WTC11 (cell line): ENCODE results near the gene EEF1AKMT4. TPM values are rescaled to one million over a fixed set of nuclear protein-coding genes. Genes with fewer than 3 reads are reported as not detected.

Experiments used
- ATAC-seq: fragments of 200-7000 bp; cut with Tn5 transposase; 2 replicates; pipeline ENCODE4 v1.10.0; 2021; ENCODE audit warnings: mild to moderate bottlenecking, moderate library complexity
- CTCF ChIA-PET: fragments of 300-600 bp; sonication (Branson Sonifier 250); formaldehyde crosslinking; loops from one replicate; lab custom pipeline; 2021; ENCODE audit warnings: antibody characterized with exemption; lab: Charles Lee
- POLR2A ChIA-PET: fragments of 350-600 bp; sonication (Branson Sonifier 250); formaldehyde crosslinking; loops from one replicate; lab custom pipeline; 2021; ENCODE audit warnings: antibody characterized with exemption; lab: Charles Lee
- DNase-seq: peaks from one replicate; pipeline ENCODE4 v3.0.0; 2021; ENCODE audit warnings: low spot score
- H3K27ac Mint-ChIP-seq: 2 replicates; pipeline ENCODE4 v1.8.0; 2021; ENCODE audit warnings: mixed read lengths
- H3K27me3 Mint-ChIP-seq: 2 replicates; pipeline ENCODE4 v1.8.0; 2021; ENCODE audit warnings: low read depth, mild to moderate bottlenecking, moderate library complexity, mixed read lengths
- H3K36me3 Mint-ChIP-seq: 2 replicates; pipeline ENCODE4 v1.8.0; 2021; ENCODE audit warnings: mixed read lengths
- H3K4me1 Mint-ChIP-seq: 2 replicates; pipeline ENCODE4 v1.8.0; 2022; ENCODE audit warnings: mixed read lengths
- H3K4me3 Mint-ChIP-seq: 2 replicates; pipeline ENCODE4 v1.8.0; 2021; ENCODE audit warnings: mild to moderate bottlenecking, moderate library complexity, mixed read lengths
- H3K9me3 Mint-ChIP-seq: 2 replicates; pipeline ENCODE4 v1.8.0; 2021; ENCODE audit warnings: mixed read lengths
- ATF1 ChIP-seq: sonication (generic); formaldehyde crosslinking; IDR thresholded peaks from 2 replicates; pipeline ENCODE4 v1.8.1; 2023; ENCODE audit warnings: mild to moderate bottlenecking, moderate library complexity, missing genetic modification reagents
- ESRRA ChIP-seq: sonication (generic); formaldehyde crosslinking; IDR thresholded peaks from 2 replicates; pipeline ENCODE4 v1.8.1; 2022; ENCODE audit warnings: mild to moderate bottlenecking, missing genetic modification reagents, borderline replicate concordance
- FOXJ3 ChIP-seq: sonication (generic); formaldehyde crosslinking; IDR thresholded peaks from 2 replicates; pipeline ENCODE4 v1.9.0; 2021; ENCODE audit warnings: missing genetic modification reagents, mild to moderate bottlenecking, borderline replicate concordance
- FOXP1 ChIP-seq: sonication (generic); formaldehyde crosslinking; IDR thresholded peaks from 2 replicates; pipeline ENCODE4 v1.8.0; 2022; ENCODE audit warnings: missing genetic modification reagents, mild to moderate bottlenecking, moderate library complexity, borderline replicate concordance
- IRF2 ChIP-seq: sonication (generic); formaldehyde crosslinking; IDR thresholded peaks from 2 replicates; pipeline ENCODE4 v1.8.0; 2022; ENCODE audit warnings: low read depth, missing genetic modification reagents, borderline replicate concordance
- JUN ChIP-seq: sonication (generic); formaldehyde crosslinking; IDR thresholded peaks from 2 replicates; pipeline ENCODE4 v1.8.0; 2023; ENCODE audit warnings: mild to moderate bottlenecking, missing genetic modification reagents
- MXD4 ChIP-seq: fragments of 250-450 bp; sonication (Bioruptor Pico); IDR thresholded peaks from 2 replicates; pipeline ENCODE4 v1.8.0; 2021; ENCODE audit warnings: mild to moderate bottlenecking, moderate library complexity, borderline replicate concordance
- NR2C2 ChIP-seq: sonication (generic); formaldehyde crosslinking; IDR thresholded peaks from 2 replicates; pipeline ENCODE4 v1.8.0; 2022; ENCODE audit warnings: mild to moderate bottlenecking, missing genetic modification reagents
- TEAD1 ChIP-seq: sonication (generic); formaldehyde crosslinking; IDR thresholded peaks from 2 replicates; pipeline ENCODE4 v1.8.0; 2022; ENCODE audit warnings: mild to moderate bottlenecking, missing genetic modification reagents
- ZNF121 ChIP-seq: sonication (generic); formaldehyde crosslinking; IDR thresholded peaks from 2 replicates; pipeline ENCODE4 v1.8.0; 2023; ENCODE audit warnings: missing genetic modification reagents
- ZNF317 ChIP-seq: sonication (generic); formaldehyde crosslinking; IDR thresholded peaks from 2 replicates; pipeline ENCODE4 v1.8.1; 2023; ENCODE audit warnings: low read depth, mild to moderate bottlenecking, moderate library complexity, missing genetic modification reagents, borderline replicate concordance
- ZNF671 ChIP-seq: fragments of 250-450 bp; sonication (Bioruptor Pico); IDR thresholded peaks from 2 replicates; pipeline ENCODE4 v1.8.0; 2021; ENCODE audit warnings: mild to moderate bottlenecking
- total RNA-seq: library from RNA; stranded (reverse); gene quantifications from 3 replicates; pipeline ENCODE4 v1.2.3, GENCODE V29; 2021
- TF ChIP-seq, protein P1 (sequence below): fragments of 200-600 bp; IDR thresholded peaks from 2 replicates; pipeline ENCODE4 v1.8.0; 2022; ENCODE audit warnings: antibody characterized with exemption
- TF ChIP-seq, protein P2 (sequence below): sonication (generic); formaldehyde crosslinking; IDR thresholded peaks from 2 replicates; pipeline ENCODE4 v1.8.1; 2022; ENCODE audit warnings: mild to moderate bottlenecking, moderate library complexity, missing genetic modification reagents
- TF ChIP-seq, protein P3 (sequence below): sonication (generic); formaldehyde crosslinking; IDR thresholded peaks from 2 replicates; pipeline ENCODE4 v1.8.1; 2023; ENCODE audit warnings: mild to moderate bottlenecking, moderate library complexity, missing genetic modification reagents
- TF ChIP-seq, protein P4 (sequence below): sonication (generic); formaldehyde crosslinking; IDR thresholded peaks from 2 replicates; pipeline ENCODE4 v1.8.1; 2022; ENCODE audit warnings: low read depth, mild to moderate bottlenecking, moderate library complexity, missing genetic modification reagents, borderline replicate concordance
- TF ChIP-seq, protein P5 (sequence below): sonication (generic); formaldehyde crosslinking; IDR thresholded peaks from 2 replicates; pipeline ENCODE4 v1.8.1; 2023; ENCODE audit warnings: mild to moderate bottlenecking, missing genetic modification reagents, moderate library complexity
- TF ChIP-seq, protein P6 (sequence below): fragments of 250-450 bp; sonication (Bioruptor Pico); IDR thresholded peaks from 2 replicates; pipeline ENCODE4 v1.8.0; 2021; ENCODE audit warnings: mild to moderate bottlenecking

EEF1AKMT4 gene
- total RNA-seq, 1 experiment from 2014 or later = 11.3 TPM

DNA sequence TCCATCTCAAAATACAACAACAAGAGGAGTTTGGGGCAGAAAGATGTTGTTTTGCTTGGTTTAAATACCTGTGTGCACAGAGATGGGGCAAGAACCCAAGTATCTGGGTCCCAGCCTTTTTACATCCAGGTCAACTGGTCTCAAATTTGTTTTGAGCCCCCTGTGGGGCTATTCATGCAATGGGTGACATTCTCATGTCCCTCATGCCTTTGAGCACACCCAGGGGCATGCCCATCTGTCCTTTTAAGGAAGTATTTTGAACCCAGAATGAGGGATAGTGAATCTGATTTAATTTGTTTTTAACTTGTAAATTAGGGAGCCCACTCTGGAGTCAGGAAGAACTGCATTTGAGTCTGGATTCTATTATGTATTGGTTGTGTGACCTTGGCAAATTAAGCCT is 48.6 kb upstream of the EEF1AKMT4 start (continued):
- TF ChIP-seq, protein P1, sequence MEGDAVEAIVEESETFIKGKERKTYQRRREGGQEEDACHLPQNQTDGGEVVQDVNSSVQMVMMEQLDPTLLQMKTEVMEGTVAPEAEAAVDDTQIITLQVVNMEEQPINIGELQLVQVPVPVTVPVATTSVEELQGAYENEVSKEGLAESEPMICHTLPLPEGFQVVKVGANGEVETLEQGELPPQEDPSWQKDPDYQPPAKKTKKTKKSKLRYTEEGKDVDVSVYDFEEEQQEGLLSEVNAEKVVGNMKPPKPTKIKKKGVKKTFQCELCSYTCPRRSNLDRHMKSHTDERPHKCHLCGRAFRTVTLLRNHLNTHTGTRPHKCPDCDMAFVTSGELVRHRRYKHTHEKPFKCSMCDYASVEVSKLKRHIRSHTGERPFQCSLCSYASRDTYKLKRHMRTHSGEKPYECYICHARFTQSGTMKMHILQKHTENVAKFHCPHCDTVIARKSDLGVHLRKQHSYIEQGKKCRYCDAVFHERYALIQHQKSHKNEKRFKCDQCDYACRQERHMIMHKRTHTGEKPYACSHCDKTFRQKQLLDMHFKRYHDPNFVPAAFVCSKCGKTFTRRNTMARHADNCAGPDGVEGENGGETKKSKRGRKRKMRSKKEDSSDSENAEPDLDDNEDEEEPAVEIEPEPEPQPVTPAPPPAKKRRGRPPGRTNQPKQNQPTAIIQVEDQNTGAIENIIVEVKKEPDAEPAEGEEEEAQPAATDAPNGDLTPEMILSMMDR = no peak
- TF ChIP-seq ATF1 (CRISPR knock-in tag) (no peak), MXD4 (no peak), ZNF671 (CRISPR knock-in tag) (no peak), ZNF121 (CRISPR knock-in tag) (no peak), FOXP1 (CRISPR knock-in tag) (no peak), JUN (no peak), ESRRA (CRISPR knock-in tag) (no peak)
- TF ChIP-seq, protein P2, sequence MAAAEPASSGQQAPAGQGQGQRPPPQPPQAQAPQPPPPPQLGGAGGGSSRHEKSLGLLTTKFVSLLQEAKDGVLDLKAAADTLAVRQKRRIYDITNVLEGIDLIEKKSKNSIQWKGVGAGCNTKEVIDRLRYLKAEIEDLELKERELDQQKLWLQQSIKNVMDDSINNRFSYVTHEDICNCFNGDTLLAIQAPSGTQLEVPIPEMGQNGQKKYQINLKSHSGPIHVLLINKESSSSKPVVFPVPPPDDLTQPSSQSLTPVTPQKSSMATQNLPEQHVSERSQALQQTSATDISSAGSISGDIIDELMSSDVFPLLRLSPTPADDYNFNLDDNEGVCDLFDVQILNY (CRISPR knock-in tag) = no peak

DNA sequence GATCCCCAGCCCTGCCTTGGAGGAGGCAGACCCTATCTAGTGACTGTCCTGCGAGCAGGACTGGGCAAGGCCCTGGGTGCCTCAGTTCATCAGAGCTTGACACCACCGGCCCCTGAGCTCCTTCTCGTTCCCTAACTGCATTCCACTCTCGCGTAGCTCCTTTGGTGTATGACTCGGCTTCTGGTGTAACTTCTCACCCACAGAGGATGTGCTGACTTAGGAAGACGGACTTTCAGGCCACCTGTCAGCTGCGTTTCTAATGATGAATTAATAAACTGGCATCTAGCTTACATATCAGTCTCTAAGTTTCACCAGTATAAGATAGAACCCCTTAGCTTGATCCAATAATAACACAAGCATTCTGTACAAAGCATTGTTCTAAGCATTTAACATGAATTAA is 45.9 kb upstream of the EEF1AKMT4 start:
- CTCF ChIA-PET = interaction anchor here (1.5 kb wide), 1 partner anchor 24 kb away, joined by 3 read pairs; no protein-coding TSS in a partner anchor
- no peak for ATAC-seq

DNA sequence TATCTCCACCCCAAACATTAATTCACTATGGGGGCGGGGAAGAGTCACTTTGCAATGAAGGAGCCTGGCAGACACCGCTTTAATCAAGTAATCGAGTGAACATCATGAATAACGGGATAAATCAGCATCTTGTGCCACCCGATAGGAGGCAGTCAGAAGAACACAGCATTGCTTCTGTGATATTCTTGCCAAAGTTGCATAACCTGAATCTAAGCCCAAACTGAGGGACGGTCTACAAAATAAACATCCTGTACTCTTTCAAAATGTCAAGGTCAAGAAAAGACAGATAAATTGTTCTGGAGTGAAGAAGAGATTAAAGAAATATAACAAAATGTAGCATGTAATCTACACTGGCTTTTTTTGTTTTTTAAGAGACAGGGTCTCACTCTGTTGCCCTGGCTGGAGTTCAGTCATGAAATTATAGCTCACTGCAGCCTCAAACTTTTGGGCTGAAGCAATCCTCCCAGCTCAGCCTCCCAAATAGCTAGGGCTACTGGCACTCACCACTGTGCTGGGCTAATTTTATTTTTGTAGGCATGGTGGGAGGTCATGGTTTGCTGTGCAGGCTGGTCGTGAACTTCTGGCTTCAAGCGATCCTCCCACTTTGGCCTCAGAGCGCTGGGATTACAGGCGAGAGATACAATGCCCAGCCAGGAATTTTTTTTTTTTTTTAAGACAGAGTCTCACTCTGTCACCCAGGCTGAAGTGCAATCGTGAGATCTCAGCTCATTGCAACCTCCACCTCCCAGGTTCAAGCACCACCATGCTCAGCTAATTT is 40.1 kb upstream of the EEF1AKMT4 start:
- Mint-ChIP-seq H3K4me1 (no peaks in the 10 kb centered on the region), H3K9me3 (no peaks in the 10 kb centered on the region), H3K4me3 (no peak overlapping the region), H3K27me3 (no peaks in the 10 kb centered on the region; the same call in 1 of the 2 replicates), H3K36me3 (no peaks in the 10 kb centered on the region), H3K27ac (no peak overlapping the region)
- no peak for DNase-seq
- ChIA-PET CTCF (interaction anchor here (1.3 to 4.0 kb wide), 3 partner anchors 11 to 305 kb away, joined by 4 to 19 read pairs (median 8); no protein-coding TSS in a partner anchor), POLR2A (no interaction called here)
- no peak for ATAC-seq
- no peak for TF ChIP-seq NR2C2 (CRISPR knock-in tag)
- no peak for TF ChIP-seq TEAD1 (CRISPR knock-in tag)
- no peak for TF ChIP-seq FOXJ3 (CRISPR knock-in tag)
- TF ChIP-seq FOXP1 (CRISPR knock-in tag) = no peak
- TF ChIP-seq, protein P3, sequence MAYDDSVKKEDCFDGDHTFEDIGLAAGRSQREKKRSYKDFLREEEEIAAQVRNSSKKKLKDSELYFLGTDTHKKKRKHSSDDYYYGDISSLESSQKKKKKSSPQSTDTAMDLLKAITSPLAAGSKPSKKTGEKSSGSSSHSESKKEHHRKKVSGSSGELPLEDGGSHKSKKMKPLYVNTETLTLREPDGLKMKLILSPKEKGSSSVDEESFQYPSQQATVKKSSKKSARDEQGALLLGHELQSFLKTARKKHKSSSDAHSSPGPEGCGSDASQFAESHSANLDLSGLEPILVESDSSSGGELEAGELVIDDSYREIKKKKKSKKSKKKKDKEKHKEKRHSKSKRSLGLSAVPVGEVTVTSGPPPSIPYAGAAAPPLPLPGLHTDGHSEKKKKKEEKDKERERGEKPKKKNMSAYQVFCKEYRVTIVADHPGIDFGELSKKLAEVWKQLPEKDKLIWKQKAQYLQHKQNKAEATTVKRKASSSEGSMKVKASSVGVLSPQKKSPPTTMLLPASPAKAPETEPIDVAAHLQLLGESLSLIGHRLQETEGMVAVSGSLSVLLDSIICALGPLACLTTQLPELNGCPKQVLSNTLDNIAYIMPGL = no peak
- TF ChIP-seq, protein P4, sequence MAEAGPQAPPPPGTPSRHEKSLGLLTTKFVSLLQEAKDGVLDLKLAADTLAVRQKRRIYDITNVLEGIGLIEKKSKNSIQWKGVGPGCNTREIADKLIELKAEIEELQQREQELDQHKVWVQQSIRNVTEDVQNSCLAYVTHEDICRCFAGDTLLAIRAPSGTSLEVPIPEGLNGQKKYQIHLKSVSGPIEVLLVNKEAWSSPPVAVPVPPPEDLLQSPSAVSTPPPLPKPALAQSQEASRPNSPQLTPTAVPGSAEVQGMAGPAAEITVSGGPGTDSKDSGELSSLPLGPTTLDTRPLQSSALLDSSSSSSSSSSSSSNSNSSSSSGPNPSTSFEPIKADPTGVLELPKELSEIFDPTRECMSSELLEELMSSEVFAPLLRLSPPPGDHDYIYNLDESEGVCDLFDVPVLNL (CRISPR knock-in tag) = no peak
- TF ChIP-seq, protein P5, sequence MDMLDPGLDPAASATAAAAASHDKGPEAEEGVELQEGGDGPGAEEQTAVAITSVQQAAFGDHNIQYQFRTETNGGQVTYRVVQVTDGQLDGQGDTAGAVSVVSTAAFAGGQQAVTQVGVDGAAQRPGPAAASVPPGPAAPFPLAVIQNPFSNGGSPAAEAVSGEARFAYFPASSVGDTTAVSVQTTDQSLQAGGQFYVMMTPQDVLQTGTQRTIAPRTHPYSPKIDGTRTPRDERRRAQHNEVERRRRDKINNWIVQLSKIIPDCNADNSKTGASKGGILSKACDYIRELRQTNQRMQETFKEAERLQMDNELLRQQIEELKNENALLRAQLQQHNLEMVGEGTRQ (CRISPR knock-in tag) = no peak

More for the DNA sequence above, 45.9 kb upstream of the EEF1AKMT4 start:
- Mint-ChIP-seq H3K27ac (no peak overlapping the region), H3K4me3 (no peak overlapping the region), H3K27me3 (no peaks in the 10 kb centered on the region), H3K4me1 (no peaks in the 10 kb centered on the region), H3K36me3 (no peaks in the 10 kb centered on the region), H3K9me3 (no peaks in the 10 kb centered on the region)
- no peak for DNase-seq
- POLR2A ChIA-PET = interaction anchor here (0.5 kb wide), 1 partner anchor 11 kb away, joined by 9 read pairs; no protein-coding TSS in a partner anchor
- TF ChIP-seq TEAD1 (CRISPR knock-in tag) (no peak), ZNF317 (CRISPR knock-in tag) (no peak), IRF2 (CRISPR knock-in tag) (no peak), ESRRA (CRISPR knock-in tag) (no peak), JUN (no peak)
- TF ChIP-seq, protein P6, sequence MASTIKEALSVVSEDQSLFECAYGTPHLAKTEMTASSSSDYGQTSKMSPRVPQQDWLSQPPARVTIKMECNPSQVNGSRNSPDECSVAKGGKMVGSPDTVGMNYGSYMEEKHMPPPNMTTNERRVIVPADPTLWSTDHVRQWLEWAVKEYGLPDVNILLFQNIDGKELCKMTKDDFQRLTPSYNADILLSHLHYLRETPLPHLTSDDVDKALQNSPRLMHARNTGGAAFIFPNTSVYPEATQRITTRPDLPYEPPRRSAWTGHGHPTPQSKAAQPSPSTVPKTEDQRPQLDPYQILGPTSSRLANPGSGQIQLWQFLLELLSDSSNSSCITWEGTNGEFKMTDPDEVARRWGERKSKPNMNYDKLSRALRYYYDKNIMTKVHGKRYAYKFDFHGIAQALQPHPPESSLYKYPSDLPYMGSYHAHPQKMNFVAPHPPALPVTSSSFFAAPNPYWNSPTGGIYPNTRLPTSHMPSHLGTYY (CRISPR knock-in tag) = no peak
- TF ChIP-seq, protein P4 (CRISPR knock-in tag) = no peak
- TF ChIP-seq, all 79 proteins: peak for 0
